Astrocyte (in vitro differentiated cells and primary cell): ENCODE data around the gene ZNF493. TPM values are rescaled to one million over a fixed set of nuclear protein-coding genes. Genes with fewer than 3 reads are reported as not detected.

Experiments used
- DNase-seq: peaks from one replicate; pipeline ENCODE4 v3.0.0-alpha.2; 2010; ENCODE audit warnings: low read depth
- FAIRE-seq: peaks from 2 replicates; lab custom pipeline; 2011; peaks lifted over from hg19 to GRCh38; lab: Jason Lieb, UNC
- H2AFZ ChIP-seq: 2 replicates; pipeline ENCODE4 v1.6.0; 2012; ENCODE audit warnings: low read depth, low read length, inconsistent platforms
- H3K27ac ChIP-seq: 2 replicates; pipeline ENCODE4 v1.5.1; 2011; ENCODE audit warnings: low read depth, low read length, inconsistent platforms
- H3K27me3 ChIP-seq: 2 replicates; pipeline ENCODE4 v1.6.0; 2011; ENCODE audit warnings: low read length, inconsistent platforms; ENCODE audit not compliant: insufficient read depth
- H3K36me3 ChIP-seq: 2 replicates; pipeline ENCODE4 v1.5.1; 2011; ENCODE audit warnings: low read length, inconsistent platforms; ENCODE audit not compliant: insufficient read depth
- H3K4me1 ChIP-seq: 2 replicates; pipeline ENCODE4 v1.5.1; 2011; ENCODE audit warnings: low read length, inconsistent platforms; ENCODE audit not compliant: insufficient read depth
- H3K4me2 ChIP-seq: 2 replicates; pipeline ENCODE4 v1.6.0; 2012; ENCODE audit warnings: low read length, inconsistent platforms
- H3K4me3 ChIP-seq: 2 replicates; pipeline ENCODE4 v1.5.1; 2011; ENCODE audit warnings: low read depth, mild to moderate bottlenecking, low read length, inconsistent platforms; ENCODE audit not compliant: insufficient read depth
- H3K79me2 ChIP-seq: 2 replicates; pipeline ENCODE4 v1.6.0; 2012; ENCODE audit warnings: mild to moderate bottlenecking, low read length, inconsistent platforms; ENCODE audit not compliant: insufficient read depth
- H3K9ac ChIP-seq: 2 replicates; pipeline ENCODE4 v1.6.0; 2012; ENCODE audit warnings: mild to moderate bottlenecking, low read length, inconsistent platforms
- H3K9me3 ChIP-seq: 2 replicates; pipeline ENCODE4 v1.5.1; 2012; ENCODE audit warnings: low read depth, mild to moderate bottlenecking, low read length, inconsistent platforms; ENCODE audit not compliant: insufficient read depth
- H4K20me1 ChIP-seq: 2 replicates; pipeline ENCODE4 v1.6.0; 2012; ENCODE audit warnings: low read length, inconsistent platforms; ENCODE audit not compliant: insufficient read depth
- H3K27ac Mint-ChIP-seq: one replicate; pipeline ENCODE4 v1.8.0; 2021; ENCODE audit warnings: mild to moderate bottlenecking, mixed read lengths; ENCODE audit not compliant: unreplicated experiment
- H3K27me3 Mint-ChIP-seq: one replicate; pipeline ENCODE4 v1.8.0; 2021; ENCODE audit warnings: low read depth, mixed read lengths; ENCODE audit not compliant: unreplicated experiment
- H3K36me3 Mint-ChIP-seq: one replicate; pipeline ENCODE4 v1.8.0; 2021; ENCODE audit warnings: low read depth, mixed read lengths; ENCODE audit not compliant: unreplicated experiment
- H3K4me1 Mint-ChIP-seq: one replicate; pipeline ENCODE4 v1.8.0; 2021; ENCODE audit warnings: low read depth, mixed read lengths; ENCODE audit not compliant: unreplicated experiment
- H3K4me3 Mint-ChIP-seq: one replicate; pipeline ENCODE4 v1.8.0; 2021; ENCODE audit warnings: mild to moderate bottlenecking, moderate library complexity, mixed read lengths; ENCODE audit not compliant: unreplicated experiment
- H3K9me3 Mint-ChIP-seq: one replicate; pipeline ENCODE4 v1.8.0; 2021; ENCODE audit warnings: mild to moderate bottlenecking, mixed read lengths; ENCODE audit not compliant: unreplicated experiment
- CTCF ChIP-seq: IDR thresholded peaks from 2 replicates; pipeline ENCODE4 v1.5.1; 2011; ENCODE audit warnings: low read depth, mild to moderate bottlenecking, inconsistent platforms, low read length, moderate library complexity; ENCODE audit not compliant: insufficient read depth
- EZH2 ChIP-seq: IDR thresholded peaks from 2 replicates; pipeline ENCODE4 v1.6.1; 2012; ENCODE audit warnings: mild to moderate bottlenecking, low read length, inconsistent platforms; ENCODE audit not compliant: insufficient read depth
- total RNA-seq: library from RNA; stranded (reverse); gene quantifications from 2 replicates; pipeline ENCODE4 v1.2.1, GENCODE V29; 2021

ZNF493 gene
- total RNA-seq, 1 donor from 2014 or later: 13.0 TPM

GRCh38 chr19:21466627-21467026, 69.7 kb downstream of the ZNF493 start:
- no peaks in the 10 kb centered on the region for H3K4me1 Mint-ChIP-seq

GRCh38 chr19:21468791-21469190, 71.9 kb downstream of the ZNF493 start:
- no peak overlapping the region for H3K4me2 ChIP-seq
- H3K36me3 ChIP-seq: no peaks in the 10 kb centered on the region
- peaks cover 3% of the 10 kb centered on the region for H3K9me3 ChIP-seq
- no peaks in the 10 kb centered on the region for H3K27me3 ChIP-seq
- Mint-ChIP-seq H3K9me3 (peaks cover 7% of the 10 kb centered on the region), H3K36me3 (no peaks in the 10 kb centered on the region), H3K4me1 (no peaks in the 10 kb centered on the region), H3K27ac (no peak overlapping the region), H3K27me3 (no peaks in the 10 kb centered on the region), H3K4me3 (no peak overlapping the region)
- no peaks in the 10 kb centered on the region for H3K79me2 ChIP-seq
- H3K9ac ChIP-seq: no peak overlapping the region
- H3K4me1 ChIP-seq: no peaks in the 10 kb centered on the region
- no peak overlapping the region for H3K4me3 ChIP-seq
- H4K20me1 ChIP-seq: no peaks in the 10 kb centered on the region
- no peak for FAIRE-seq
- TF ChIP-seq EZH2: no peak
- no peak for TF ChIP-seq CTCF
- H2AFZ ChIP-seq: no peak overlapping the region
- H3K27ac ChIP-seq: no peak overlapping the region
- DNase-seq: no peak

More at GRCh38 chr19:21466627-21467026, 69.7 kb downstream of the ZNF493 start:
- H3K79me2 ChIP-seq: no peaks in the 10 kb centered on the region
- FAIRE-seq (no peak), DNase-seq (no peak)
- H3K4me3 ChIP-seq: no peak overlapping the region
- H2AFZ ChIP-seq: no peak overlapping the region
- H3K4me2 ChIP-seq: no peak overlapping the region
- H3K9ac ChIP-seq: no peak overlapping the region
- no peaks in the 10 kb centered on the region for H4K20me1 ChIP-seq
- TF ChIP-seq EZH2 (no peak), CTCF (no peak)
- no peaks in the 10 kb centered on the region for H3K27me3 Mint-ChIP-seq
- peaks cover 10% of the 10 kb centered on the region for H3K9me3 Mint-ChIP-seq
- H3K4me3 Mint-ChIP-seq: no peak overlapping the region
- peaks cover 3% of the 10 kb centered on the region for H3K9me3 ChIP-seq
- H3K36me3 Mint-ChIP-seq: no peaks in the 10 kb centered on the region
- no peak overlapping the region for H3K27ac ChIP-seq
- no peaks in the 10 kb centered on the region for H3K36me3 ChIP-seq
- no peaks in the 10 kb centered on the region for H3K27me3 ChIP-seq
- H3K4me1 ChIP-seq: no peaks in the 10 kb centered on the region
- H3K27ac Mint-ChIP-seq: no peak overlapping the region

GRCh38 chr19:21472507-21472906, 75.6 kb downstream of the ZNF493 start:
- H3K4me3 Mint-ChIP-seq: no peak overlapping the region
- FAIRE-seq (no peak), DNase-seq (no peak)
- Histone ChIP-seq H3K4me3 (no peak overlapping the region), H3K4me2 (no peak overlapping the region), H3K27ac (no peak overlapping the region), H3K9me3 (no peaks in the 10 kb centered on the region), H3K9ac (no peak overlapping the region), H3K36me3 (no peaks in the 10 kb centered on the region), H4K20me1 (no peaks in the 10 kb centered on the region), H2AFZ (no peak overlapping the region), H3K4me1 (no peaks in the 10 kb centered on the region), H3K79me2 (no peaks in the 10 kb centered on the region), H3K27me3 (no peaks in the 10 kb centered on the region)
- no peaks in the 10 kb centered on the region for H3K27me3 Mint-ChIP-seq
- peaks cover 4% of the 10 kb centered on the region for H3K9me3 Mint-ChIP-seq
- H3K4me1 Mint-ChIP-seq: no peaks in the 10 kb centered on the region
- no peaks in the 10 kb centered on the region for H3K36me3 Mint-ChIP-seq
- no peak for TF ChIP-seq EZH2
- no peak for TF ChIP-seq CTCF
- H3K27ac Mint-ChIP-seq: no peak overlapping the region
